ENCODE results near the gene ITLN2.
"Not testable (repeated sequence)": the region's sequence is repeated elsewhere in the genome, so short reads cannot be mapped to it uniquely, and the experiment has no call there.

- not testable (repeated sequence) for TF ChIP-seq NFYB (IDR thresholded peaks at IDR 0.05; ENCODE audit: insufficient read depth, low read depth, low read length); YY1 (IDR thresholded peaks at IDR 0.05; ENCODE audit: low read depth, low read length); SREBF2 (IDR thresholded peaks at IDR 0.05; ENCODE audit: low read length); FOXM1 (IDR thresholded peaks at IDR 0.05; ENCODE audit: low read depth, low read length); REST (IDR thresholded peaks at IDR 0.05; ENCODE audit: low read depth, low read length); RFX5 (IDR thresholded peaks at IDR 0.05; ENCODE audit: low read depth, low read length); SMC3 (IDR thresholded peaks at IDR 0.05; ENCODE audit: borderline replicate concordance, low read length)
Observed at GRCh38 chr1:160913229-160913628, 41.4 kb downstream of the ITLN2 start.
